Measurements from ENCODE around the gene POLR1A. TPM values are rescaled to one million over a fixed set of nuclear protein-coding genes. Genes with fewer than 3 reads are reported as not detected.

The POLR1A gene
- total RNA-seq, 4 donors from 2014 or later = 9.0 to 22.0 (median 15.8) TPM

- TF ChIP-seq CTCF (IDR thresholded peaks at IDR 0.05; ENCODE audit: low read depth) = no peak
Observed at GRCh38 chr2:86074811-86075210, 30.9 kb downstream of the POLR1A start.

- no peak for TF ChIP-seq CTCF (IDR thresholded peaks at IDR 0.05; ENCODE audit: low read depth)
Observed at GRCh38 chr2:86074256-86074655, 31.4 kb downstream of the POLR1A start.

GRCh38 chr2:86073225-86073624 lies 32.5 kb downstream of the POLR1A start:
- TF ChIP-seq CTCF (IDR thresholded peaks at IDR 0.05; ENCODE audit: low read depth) = no peak

GRCh38 chr2:86072271-86072858 lies 33.3 kb downstream of the POLR1A start:
- no peak for TF ChIP-seq CTCF (IDR thresholded peaks at IDR 0.05; ENCODE audit: low read depth)

- TF ChIP-seq CTCF (IDR thresholded peaks at IDR 0.05; ENCODE audit: low read depth) = no peak
Observed at GRCh38 chr2:86070868-86071267, 34.8 kb downstream of the POLR1A start.

- no peak for TF ChIP-seq CTCF (IDR thresholded peaks at IDR 0.05; ENCODE audit: low read depth)
Observed at GRCh38 chr2:86069783-86070339, 35.8 kb downstream of the POLR1A start.

GRCh38 chr2:86069091-86069685 lies 36.5 kb downstream of the POLR1A start:
- no peak for TF ChIP-seq CTCF (IDR thresholded peaks at IDR 0.05; ENCODE audit: low read depth)
